ENCODE measurements around the gene HDAC4.

DNA sequence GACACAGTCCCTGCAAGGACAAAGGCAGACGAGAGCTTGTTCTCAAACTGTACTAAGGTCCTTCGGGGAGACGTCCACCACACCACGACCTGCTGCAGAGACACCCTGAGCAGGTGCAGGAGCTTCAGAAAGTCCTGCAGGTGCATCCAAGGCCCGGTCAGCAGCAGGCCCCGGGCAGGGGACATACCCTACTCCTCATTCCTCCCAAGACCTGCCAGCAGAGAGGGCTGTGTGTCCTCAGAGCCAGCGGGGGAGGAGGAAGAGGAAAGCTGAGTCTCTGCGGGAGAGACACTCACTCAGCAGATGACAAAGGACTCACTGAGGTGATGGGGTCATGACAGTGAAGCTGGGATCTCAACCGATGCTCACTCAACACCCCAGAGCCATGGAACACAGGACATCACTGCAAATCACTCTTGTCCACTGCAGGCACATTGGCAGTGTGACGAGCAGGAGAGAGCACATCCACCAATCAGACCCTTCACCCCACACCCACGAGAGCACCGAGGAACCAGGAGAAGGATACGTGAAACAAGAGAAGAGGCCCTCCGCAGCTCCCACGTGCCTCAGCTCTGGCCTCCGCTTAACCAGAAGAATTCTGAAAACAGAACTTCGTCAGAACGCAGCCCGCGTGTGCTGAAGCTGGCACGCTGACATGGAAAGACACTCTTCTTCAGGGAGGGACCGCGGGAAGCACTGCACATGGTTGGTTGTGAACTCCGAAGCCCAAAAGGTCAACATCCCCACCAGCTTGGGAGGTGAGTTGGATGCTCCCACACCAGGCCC, 9.3 kb downstream of the HDAC4 start:
- TF ChIP-seq, protein P1, sequence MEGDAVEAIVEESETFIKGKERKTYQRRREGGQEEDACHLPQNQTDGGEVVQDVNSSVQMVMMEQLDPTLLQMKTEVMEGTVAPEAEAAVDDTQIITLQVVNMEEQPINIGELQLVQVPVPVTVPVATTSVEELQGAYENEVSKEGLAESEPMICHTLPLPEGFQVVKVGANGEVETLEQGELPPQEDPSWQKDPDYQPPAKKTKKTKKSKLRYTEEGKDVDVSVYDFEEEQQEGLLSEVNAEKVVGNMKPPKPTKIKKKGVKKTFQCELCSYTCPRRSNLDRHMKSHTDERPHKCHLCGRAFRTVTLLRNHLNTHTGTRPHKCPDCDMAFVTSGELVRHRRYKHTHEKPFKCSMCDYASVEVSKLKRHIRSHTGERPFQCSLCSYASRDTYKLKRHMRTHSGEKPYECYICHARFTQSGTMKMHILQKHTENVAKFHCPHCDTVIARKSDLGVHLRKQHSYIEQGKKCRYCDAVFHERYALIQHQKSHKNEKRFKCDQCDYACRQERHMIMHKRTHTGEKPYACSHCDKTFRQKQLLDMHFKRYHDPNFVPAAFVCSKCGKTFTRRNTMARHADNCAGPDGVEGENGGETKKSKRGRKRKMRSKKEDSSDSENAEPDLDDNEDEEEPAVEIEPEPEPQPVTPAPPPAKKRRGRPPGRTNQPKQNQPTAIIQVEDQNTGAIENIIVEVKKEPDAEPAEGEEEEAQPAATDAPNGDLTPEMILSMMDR (IDR thresholded peaks at IDR 0.05; ENCODE audit: insufficient read depth, low read depth, low read length), result no peak
- TF ChIP-seq EZH2 (IDR thresholded peaks at IDR 0.05; ENCODE audit: insufficient read depth, low read length), result no peak
